ENCODE data around the gene ADAMTS10. TPM values are rescaled to one million over a fixed set of nuclear protein-coding genes. Genes with fewer than 3 reads are reported as not detected.

ADAMTS10 gene
- total RNA-seq (2014; rRNA removed; shearing (Covaris generic)) = not detected in 2 replicates
- not detected in 2 replicates for total RNA-seq (2022)
- Bru-seq, nascent RNA = percentile 5 among the genes with signal in this experiment
- not detected for BruChase-seq, experiment 1, labeled RNA remaining after a 6-hour chase
- percentile 4 among the genes with signal in this experiment for BruChase-seq, experiment 2, labeled RNA remaining after a 2-hour chase
- long read RNA-seq = 0 reads

- Histone ChIP-seq H2AFZ (ENCODE audit: low read length) (no peak within 1 kb of the TSS), H3K4me2 (ENCODE audit: low read length) (no peak within 1 kb of the TSS), H3K79me2 (ENCODE audit: insufficient read depth, low read depth, low read length) (no peaks in the 10 kb centered on the region), H3K27ac (ENCODE audit: low read depth, low read length, poor library complexity, severe bottlenecking) (no peak within 1 kb of the TSS), H3K4me3 (ENCODE audit: low read depth, low read length, poor library complexity, severe bottlenecking) (no peak within 1 kb of the TSS), H3K9me2 (ENCODE audit: insufficient read depth, low read length) (no peaks in the 10 kb centered on the region), H4K20me1 (ENCODE audit: insufficient read depth, low read length) (no peaks in the 10 kb centered on the region), H3K9me3 (ENCODE audit: low read length) (no peaks in the 10 kb centered on the region), H3K36me3 (ENCODE audit: insufficient read depth, low read length) (no peaks in the 10 kb centered on the region), H3K4me1 (ENCODE audit: insufficient read depth, low read length, poor library complexity, severe bottlenecking) (no peaks in the 10 kb centered on the region)
- ChIA-PET CTCF (ENCODE audit: unreplicated experiment) (no interaction called here), POLR2A (no interaction called here)
- DNase-seq (ENCODE audit: low spot score) = no peak
- no peak for TF ChIP-seq EZH2phosphoT487 (IDR thresholded peaks at IDR 0.05; ENCODE audit: borderline replicate concordance, low read depth, low read length)
- no peak for TF ChIP-seq CTCF (conservative IDR thresholded peaks at IDR 0.05; ENCODE audit: low read length)
- BruUV-seq (replicated peaks) = no TSS peak
- intact Hi-C loops (cut with micrococcal nuclease; ENCODE audit: unreplicated experiment) = no loop called here
Measured at GRCh38 chr19:8610041-8610935, at the start of gene ADAMTS10. ADAMTS10 (minus strand) TSS chr19:8610715; CDS start chr19:8605710, 5,005 bp downstream.

GRCh38 chr19:8659905-8660304 is 49.4 kb upstream of the ADAMTS10 start:
- TF ChIP-seq CTCF (conservative IDR thresholded peaks at IDR 0.05; ENCODE audit: low read length) (no peak), EZH2phosphoT487 (IDR thresholded peaks at IDR 0.05; ENCODE audit: borderline replicate concordance, low read depth, low read length) (no peak)
- H3K4me3 ChIP-seq (ENCODE audit: low read depth, low read length, poor library complexity, severe bottlenecking) = no peak overlapping the region
- no peaks in the 10 kb centered on the region for H3K79me2 ChIP-seq (ENCODE audit: insufficient read depth, low read depth, low read length)
- BruUV-seq (replicated peaks) = no TSS peak
- H3K36me3 ChIP-seq (ENCODE audit: insufficient read depth, low read length) = no peaks in the 10 kb centered on the region
- ChIA-PET POLR2A (interaction anchor here (0.5 kb wide), 1 partner anchor 1110 kb away, joined by 4 read pairs; no protein-coding TSS in a partner anchor), CTCF (ENCODE audit: unreplicated experiment) (no interaction called here)
- no peaks in the 10 kb centered on the region for H3K9me3 ChIP-seq (ENCODE audit: low read length)
- no peak overlapping the region for H2AFZ ChIP-seq (ENCODE audit: low read length)
- no peaks in the 10 kb centered on the region for H4K20me1 ChIP-seq (ENCODE audit: insufficient read depth, low read length)
- peaks cover 16% of the 10 kb centered on the region for H3K4me1 ChIP-seq (ENCODE audit: insufficient read depth, low read length, poor library complexity, severe bottlenecking)
- H3K27ac ChIP-seq (ENCODE audit: low read depth, low read length, poor library complexity, severe bottlenecking) = no peak overlapping the region
- intact Hi-C loops (cut with micrococcal nuclease; ENCODE audit: unreplicated experiment) = loop anchor here (5.0 kb wide), 1 partner anchor 417 kb away; no protein-coding TSS in a partner anchor
- no peaks in the 10 kb centered on the region for H3K9me2 ChIP-seq (ENCODE audit: insufficient read depth, low read length)
- no peak overlapping the region for H3K4me2 ChIP-seq (ENCODE audit: low read length)
- DNase-seq (ENCODE audit: low spot score) = no peak

All from OCI-LY7 (cell line).